Hepatocyte (in vitro differentiated cells): ENCODE results near the gene CPNE2.

Experiments used
- EZH2 ChIP-seq: fragments of 200-600 bp; sonication (generic); IDR thresholded peaks from 2 replicates; pipeline ENCODE4 v1.6.1; 2016; ENCODE audit warnings: antibody characterized with exemption, mild to moderate bottlenecking, borderline replicate concordance
- EZH2phosphoT487 ChIP-seq: fragments of 200-600 bp; sonication (generic); IDR thresholded peaks from one replicate; pipeline ENCODE4 v1.6.1; 2018; ENCODE audit warnings: antibody characterized with exemption, mild to moderate bottlenecking, low read depth, moderate library complexity; ENCODE audit not compliant: unreplicated experiment, severe bottlenecking
- TF ChIP-seq, protein P1 (sequence below): fragments of 200-600 bp; sonication (generic); IDR thresholded peaks from 2 replicates; pipeline ENCODE4 v1.5.1; 2016; ENCODE audit warnings: antibody characterized with exemption, mild to moderate bottlenecking; ENCODE audit not compliant: poor library complexity

GRCh38 chr16:57107321-57107922 is 15.0 kb downstream of the CPNE2 start:
- TF ChIP-seq, protein P1, sequence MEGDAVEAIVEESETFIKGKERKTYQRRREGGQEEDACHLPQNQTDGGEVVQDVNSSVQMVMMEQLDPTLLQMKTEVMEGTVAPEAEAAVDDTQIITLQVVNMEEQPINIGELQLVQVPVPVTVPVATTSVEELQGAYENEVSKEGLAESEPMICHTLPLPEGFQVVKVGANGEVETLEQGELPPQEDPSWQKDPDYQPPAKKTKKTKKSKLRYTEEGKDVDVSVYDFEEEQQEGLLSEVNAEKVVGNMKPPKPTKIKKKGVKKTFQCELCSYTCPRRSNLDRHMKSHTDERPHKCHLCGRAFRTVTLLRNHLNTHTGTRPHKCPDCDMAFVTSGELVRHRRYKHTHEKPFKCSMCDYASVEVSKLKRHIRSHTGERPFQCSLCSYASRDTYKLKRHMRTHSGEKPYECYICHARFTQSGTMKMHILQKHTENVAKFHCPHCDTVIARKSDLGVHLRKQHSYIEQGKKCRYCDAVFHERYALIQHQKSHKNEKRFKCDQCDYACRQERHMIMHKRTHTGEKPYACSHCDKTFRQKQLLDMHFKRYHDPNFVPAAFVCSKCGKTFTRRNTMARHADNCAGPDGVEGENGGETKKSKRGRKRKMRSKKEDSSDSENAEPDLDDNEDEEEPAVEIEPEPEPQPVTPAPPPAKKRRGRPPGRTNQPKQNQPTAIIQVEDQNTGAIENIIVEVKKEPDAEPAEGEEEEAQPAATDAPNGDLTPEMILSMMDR, result no peak
- TF ChIP-seq EZH2, result no peak
- TF ChIP-seq EZH2phosphoT487, result no peak
